K562 (cell line): ENCODE measurements around the gene GOT1. TPM values are rescaled to one million over a fixed set of nuclear protein-coding genes. Genes with fewer than 3 reads are reported as not detected.

Experiments used
- BRCA1 ChIP-seq, 2 experiments: fragments of 450-650 bp in 1 of 2; sonication (generic) in 1 of 2; formaldehyde crosslinking in 1 of 2; IDR thresholded peaks; 2 replicates each; pipeline versions ENCODE4 v1.5.0 to v1.6.1; 2017 to 2020; ENCODE audit warnings: mild to moderate bottlenecking in 1 of 2, missing genetic modification reagents in 1 of 2
- FUS ChIP-seq: fragments of 200-400 bp; formaldehyde crosslinking; optimal IDR thresholded peaks from 2 replicates; pipeline ENCODE3; 2017; ENCODE audit warnings: low read depth, low read length
- HMGN3 ChIP-seq: IDR thresholded peaks from 2 replicates; pipeline ENCODE4 v1.6.1; 2011; ENCODE audit warnings: borderline replicate concordance, low read depth, mild to moderate bottlenecking, mixed read lengths, low read length; ENCODE audit not compliant: insufficient read length; ENCODE audit errors: extremely low read depth
- NEUROD1 ChIP-seq: fragments of 150-350 bp; IDR thresholded peaks from 2 replicates; pipeline ENCODE4 v1.6.1; 2014; ENCODE audit warnings: borderline replicate concordance, low read length, low read depth; ENCODE audit not compliant: partially characterized antibody
- NFIC ChIP-seq: fragments of 450-650 bp; IDR thresholded peaks from 2 replicates; pipeline ENCODE4 v1.6.1; 2017; ENCODE audit warnings: mild to moderate bottlenecking, inconsistent platforms
- RB1 ChIP-seq: fragments of 450-650 bp; IDR thresholded peaks from 2 replicates; pipeline ENCODE4 v1.6.1; 2017; ENCODE audit warnings: low read depth, mild to moderate bottlenecking
- RBM34 ChIP-seq: fragments of 200-400 bp; formaldehyde crosslinking; IDR thresholded peaks from 2 replicates; pipeline ENCODE4 v1.6.1; 2018; ENCODE audit warnings: low read length, borderline replicate concordance; ENCODE audit not compliant: insufficient read depth
- SPI1 ChIP-seq: IDR thresholded peaks from 2 replicates; pipeline ENCODE4 v1.6.1; 2011; ENCODE audit warnings: low read depth, low read length, control low read depth, borderline replicate concordance
- ZEB2 ChIP-seq: fragments of 450-650 bp; IDR thresholded peaks from 2 replicates; pipeline ENCODE4 v1.6.1; 2016
- ZNF24 ChIP-seq: fragments of 450-650 bp; IDR thresholded peaks from 2 replicates; pipeline ENCODE4 v1.6.1; 2016
- polyA plus RNA-seq, 8 experiments: library from polyadenylated mRNA; depleted of rRNA in 4 of 8; stranded (reverse) in 5 of 8; unstranded in 3 of 8; fragments of >200 nt; fragmentation: Nextera tagmentation in 2 of 8; fragmentation: Illumina TruSeq in 1 of 8; extraction: Ambion mirVana in 2 of 8; extraction: Trizol in 1 of 8; gene quantifications; 2 replicates each; pipeline versions ENCODE4 v1.2.1 to v1.2.3, GENCODE V29; 2011 to 2014; ENCODE audit warnings: inconsistent platforms in 1 of 8, missing spikeins in 1 of 8
- total RNA-seq, 7 experiments: library from RNA; depleted of rRNA in 6 of 7; stranded (reverse); fragments of >200 nt in 6 of 7; fragmentation: Illumina TruSeq in 2 of 7; extraction: Trizol in 2 of 7; gene quantifications; 2 replicates each; pipeline versions ENCODE4 v1.2.1 to v1.2.3, GENCODE V29; 2011 to 2021; ENCODE audit warnings: low replicate concordance in 1 of 7
- TF ChIP-seq, protein P1 (sequence below): fragments of 450-650 bp; formaldehyde crosslinking; IDR thresholded peaks from 2 replicates; pipeline ENCODE4 v1.4.0; 2020; ENCODE audit warnings: mild to moderate bottlenecking, mixed read lengths
- TF ChIP-seq, protein P2 (sequence below): sonication (generic); formaldehyde crosslinking; IDR thresholded peaks from 2 replicates; pipeline ENCODE4 v1.8.0; 2022; ENCODE audit warnings: mild to moderate bottlenecking, missing genetic modification reagents
- TF ChIP-seq, protein P3 (sequence below), 2 experiments: fragments of 450-650 bp; formaldehyde crosslinking in 1 of 2; IDR thresholded peaks; 2 replicates each; pipeline versions ENCODE4 v1.4.0 to v1.6.1; 2014 to 2020; ENCODE audit warnings: mild to moderate bottlenecking in 2 of 2, borderline replicate concordance in 1 of 2, low read depth in 1 of 2

The GOT1 gene
- total and polyA plus RNA-seq, 9 of the 15 experiments (the other 6 are each of a cell fraction or from before 2014, with no cell fraction given) = 55.7 to 166 (median 75.4) TPM

DNA sequence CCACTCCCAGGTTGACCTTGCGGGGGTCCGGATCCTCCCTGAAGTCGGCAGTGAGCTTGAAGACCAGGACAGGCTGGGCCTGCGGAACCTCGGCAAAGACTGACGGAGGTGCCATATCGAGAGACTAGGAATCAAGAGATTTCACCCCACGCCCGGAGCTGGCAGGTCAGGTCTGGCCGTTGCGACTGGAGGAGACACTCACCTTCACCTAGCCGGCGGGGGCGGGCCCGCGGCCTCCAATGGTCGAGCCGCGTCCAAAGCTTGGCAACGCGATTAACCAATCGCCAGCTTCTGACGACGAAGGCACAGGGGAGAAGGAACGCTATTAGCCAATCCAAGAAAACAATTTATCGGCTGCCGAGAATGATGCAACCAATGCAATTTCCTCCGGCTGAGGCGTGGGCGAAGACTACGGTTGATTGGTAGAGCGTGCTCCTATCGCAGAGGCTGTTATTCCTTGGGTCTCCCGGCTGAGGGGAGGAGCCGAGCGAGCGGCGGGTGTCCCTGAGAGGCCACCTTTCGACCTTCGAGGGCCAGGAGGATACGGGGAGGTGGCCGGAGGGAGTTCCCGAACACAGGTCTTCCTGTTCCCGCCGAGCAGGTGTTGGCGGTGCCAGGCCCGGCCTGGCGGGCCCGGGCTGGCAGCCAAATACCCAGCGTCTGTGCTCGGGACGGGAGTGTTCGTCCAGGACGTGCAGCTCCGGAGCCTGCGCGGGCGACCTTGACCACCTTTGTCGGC, at the start of gene GOT1 (continued):
- TF ChIP-seq, protein P1, sequence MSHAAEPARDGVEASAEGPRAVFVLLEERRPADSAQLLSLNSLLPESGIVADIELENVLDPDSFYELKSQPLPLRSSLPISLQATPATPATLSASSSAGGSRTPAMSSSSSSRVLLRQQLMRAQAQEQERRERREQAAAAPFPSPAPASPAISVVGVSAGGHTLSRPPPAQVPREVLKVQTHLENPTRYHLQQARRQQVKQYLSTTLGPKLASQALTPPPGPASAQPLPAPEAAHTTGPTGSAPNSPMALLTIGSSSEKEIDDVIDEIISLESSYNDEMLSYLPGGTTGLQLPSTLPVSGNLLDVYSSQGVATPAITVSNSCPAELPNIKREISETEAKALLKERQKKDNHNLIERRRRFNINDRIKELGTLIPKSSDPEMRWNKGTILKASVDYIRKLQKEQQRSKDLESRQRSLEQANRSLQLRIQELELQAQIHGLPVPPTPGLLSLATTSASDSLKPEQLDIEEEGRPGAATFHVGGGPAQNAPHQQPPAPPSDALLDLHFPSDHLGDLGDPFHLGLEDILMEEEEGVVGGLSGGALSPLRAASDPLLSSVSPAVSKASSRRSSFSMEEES (CRISPR knock-in tag) = no peak
- no peak for TF ChIP-seq FUS
- TF ChIP-seq HMGN3 = peak; percentile 2
- peak; percentile 88 for TF ChIP-seq NEUROD1
- no peak for TF ChIP-seq RBM34
- TF ChIP-seq NFIC = 0 out of 2 replicates have a peak, but pooled peaks have one; percentile 5
- TF ChIP-seq, protein P2, sequence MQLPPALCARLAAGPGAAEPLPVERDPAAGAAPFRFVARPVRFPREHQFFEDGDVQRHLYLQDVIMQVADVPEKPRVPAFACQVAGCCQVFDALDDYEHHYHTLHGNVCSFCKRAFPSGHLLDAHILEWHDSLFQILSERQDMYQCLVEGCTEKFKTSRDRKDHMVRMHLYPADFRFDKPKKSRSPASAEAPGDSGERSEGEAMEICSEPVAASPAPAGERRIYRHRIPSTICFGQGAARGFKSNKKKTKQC = peak; percentile 2; the same call in 1 of the 2 replicates
- TF ChIP-seq ZNF24 = no peak
- TF ChIP-seq SPI1 = no peak
- TF ChIP-seq, protein P3, sequence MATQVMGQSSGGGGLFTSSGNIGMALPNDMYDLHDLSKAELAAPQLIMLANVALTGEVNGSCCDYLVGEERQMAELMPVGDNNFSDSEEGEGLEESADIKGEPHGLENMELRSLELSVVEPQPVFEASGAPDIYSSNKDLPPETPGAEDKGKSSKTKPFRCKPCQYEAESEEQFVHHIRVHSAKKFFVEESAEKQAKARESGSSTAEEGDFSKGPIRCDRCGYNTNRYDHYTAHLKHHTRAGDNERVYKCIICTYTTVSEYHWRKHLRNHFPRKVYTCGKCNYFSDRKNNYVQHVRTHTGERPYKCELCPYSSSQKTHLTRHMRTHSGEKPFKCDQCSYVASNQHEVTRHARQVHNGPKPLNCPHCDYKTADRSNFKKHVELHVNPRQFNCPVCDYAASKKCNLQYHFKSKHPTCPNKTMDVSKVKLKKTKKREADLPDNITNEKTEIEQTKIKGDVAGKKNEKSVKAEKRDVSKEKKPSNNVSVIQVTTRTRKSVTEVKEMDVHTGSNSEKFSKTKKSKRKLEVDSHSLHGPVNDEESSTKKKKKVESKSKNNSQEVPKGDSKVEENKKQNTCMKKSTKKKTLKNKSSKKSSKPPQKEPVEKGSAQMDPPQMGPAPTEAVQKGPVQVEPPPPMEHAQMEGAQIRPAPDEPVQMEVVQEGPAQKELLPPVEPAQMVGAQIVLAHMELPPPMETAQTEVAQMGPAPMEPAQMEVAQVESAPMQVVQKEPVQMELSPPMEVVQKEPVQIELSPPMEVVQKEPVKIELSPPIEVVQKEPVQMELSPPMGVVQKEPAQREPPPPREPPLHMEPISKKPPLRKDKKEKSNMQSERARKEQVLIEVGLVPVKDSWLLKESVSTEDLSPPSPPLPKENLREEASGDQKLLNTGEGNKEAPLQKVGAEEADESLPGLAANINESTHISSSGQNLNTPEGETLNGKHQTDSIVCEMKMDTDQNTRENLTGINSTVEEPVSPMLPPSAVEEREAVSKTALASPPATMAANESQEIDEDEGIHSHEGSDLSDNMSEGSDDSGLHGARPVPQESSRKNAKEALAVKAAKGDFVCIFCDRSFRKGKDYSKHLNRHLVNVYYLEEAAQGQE (IDR thresholded peaks at IDR 0.05; ENCODE audit: borderline replicate concordance) = 0 out of 2 replicates have a peak, but pooled peaks have one; percentile 9
- TF ChIP-seq, protein P3 (CRISPR knock-in tag; IDR thresholded peaks at IDR 0.05; ENCODE audit: low read depth) = no peak
- no peak for TF ChIP-seq BRCA1 (IDR thresholded peaks at IDR 0.05)
- no peak for TF ChIP-seq BRCA1 (CRISPR knock-in tag; IDR thresholded peaks at IDR 0.05)
- peak; percentile 78 for TF ChIP-seq RB1
- 0 out of 2 replicates have a peak, but pooled peaks have one; percentile 3 for TF ChIP-seq ZEB2
